B cell (primary cell): ENCODE results near the gene TMEM132A. TPM values are rescaled to one million over a fixed set of nuclear protein-coding genes. Genes with fewer than 3 reads are reported as not detected.
"Not testable (repeated sequence)": the region's sequence is repeated elsewhere in the genome, so short reads cannot be mapped to it uniquely, and the experiment has no call there.

ENCODE experiments used
- ATAC-seq: fragments of 200-7000 bp; cut with Tn5 transposase; one replicate; pipeline ENCODE4 v1.10.0; 2021; ENCODE audit warnings: low read depth, mild to moderate bottlenecking, moderate number of reproducible peaks, moderate library complexity
- CTCF ChIA-PET: fragments of 350-600 bp; sonication (Branson Sonifier 250); formaldehyde crosslinking; loops from one replicate; lab custom pipeline; 2021; ENCODE audit warnings: antibody characterized with exemption, inconsistent platforms; lab: Charles Lee
- POLR2A ChIA-PET: fragments of 350-600 bp; sonication (Branson Sonifier 250); formaldehyde crosslinking; loops from one replicate; lab custom pipeline; 2021; ENCODE audit warnings: antibody characterized with exemption; lab: Charles Lee
- DNase-seq: peaks from one replicate; pipeline ENCODE4 v3.0.0; 2013
- H2AFZ ChIP-seq: 2 replicates; pipeline ENCODE4 v1.6.1; 2012; ENCODE audit warnings: mild to moderate bottlenecking, low read depth, low read length; ENCODE audit not compliant: insufficient read depth, poor library complexity, severe bottlenecking
- H3K27ac ChIP-seq, 2 donors: 1 replicate in 1 of 2; 2 replicates in 1 of 2; pipeline ENCODE4 v1.5.1; 2012 to 2013; ENCODE audit warnings: low read length in 2 of 2, mild to moderate bottlenecking in 2 of 2, moderate library complexity in 1 of 2
- H3K27me3 ChIP-seq, 4 experiments: fragments of 200-600 bp in 1 of 4; sonication (generic) in 1 of 4; replicated peaks in 1 of 4; 1 replicate in 2 of 4; 2 replicates in 2 of 4; pipeline versions ENCODE4 v1.6.1 to v1.7.0; 2013 to 2016; ENCODE audit warnings: low read length in 3 of 4, mild to moderate bottlenecking in 2 of 4, mixed read lengths in 1 of 4, moderate library complexity in 1 of 4; ENCODE audit not compliant: insufficient read depth in 4 of 4, control insufficient read depth in 3 of 4; ENCODE audit errors: control extremely low read depth in 1 of 4
- H3K36me3 ChIP-seq, 2 experiments: replicated peaks in 1 of 2; 1 replicate in 1 of 2; 2 replicates in 1 of 2; pipeline versions ENCODE4 v1.6.1 to v1.7.1; 2013; ENCODE audit warnings: low read length in 1 of 2; ENCODE audit not compliant: insufficient read depth in 2 of 2, control insufficient read depth in 1 of 2; ENCODE audit errors: control extremely low read depth in 1 of 2, extremely low read depth in 1 of 2
- H3K4me1 ChIP-seq, 2 donors: fragments of 200-600 bp in 1 of 2; sonication (generic) in 1 of 2; 1 replicate in 1 of 2; 2 replicates in 1 of 2; pipeline versions ENCODE4 v1.5.1 to v1.6.1; 2013 to 2017; ENCODE audit warnings: low read length in 2 of 2; ENCODE audit not compliant: control insufficient read depth in 2 of 2, insufficient read depth in 2 of 2
- H3K4me2 ChIP-seq: replicated peaks from 2 replicates; pipeline ENCODE3; 2012; ENCODE audit warnings: mild to moderate bottlenecking, low read depth, low read length; ENCODE audit not compliant: poor library complexity, severe bottlenecking
- H3K4me3 ChIP-seq, 5 experiments: fragments of 200-600 bp in 1 of 5; sonication (generic) in 1 of 5; 1 replicate in 3 of 5; 2 replicates in 2 of 5; pipeline versions ENCODE4 v1.5.1 to v1.7.0; 2011 to 2016; ENCODE audit warnings: low read length in 4 of 5, mild to moderate bottlenecking in 4 of 5, low read depth in 2 of 5, control low read depth in 1 of 5, moderate library complexity in 1 of 5; ENCODE audit not compliant: insufficient read depth in 1 of 5; ENCODE audit errors: control extremely low read depth in 1 of 5, extremely low read depth in 1 of 5
- H3K79me2 ChIP-seq: fragments of 200-600 bp; sonication (generic); one replicate; pipeline ENCODE4 v1.6.0; 2016; ENCODE audit warnings: low read length; ENCODE audit not compliant: control insufficient read depth, insufficient read depth
- H3K9ac ChIP-seq: fragments of 200-600 bp; sonication (generic); 2 replicates; pipeline ENCODE4 v1.6.1; 2017; ENCODE audit warnings: mild to moderate bottlenecking, low read length, moderate library complexity
- H3K9me3 ChIP-seq, 3 donors: one replicate each; pipeline versions ENCODE4 v1.6.1 to v1.7.1; 2013; ENCODE audit warnings: low read length in 2 of 3; ENCODE audit not compliant: control insufficient read depth in 2 of 3, insufficient read depth in 1 of 3; ENCODE audit errors: control extremely low read depth in 1 of 3
- H4K20me1 ChIP-seq: 2 replicates; pipeline ENCODE4 v1.6.0; 2012; ENCODE audit warnings: mild to moderate bottlenecking, low read length; ENCODE audit not compliant: insufficient read depth, control insufficient read depth, poor library complexity, severe bottlenecking
- H3K27ac Mint-ChIP-seq: one replicate; pipeline ENCODE4 v1.8.0; 2021; ENCODE audit warnings: mixed read lengths
- H3K27me3 Mint-ChIP-seq: one replicate; pipeline ENCODE4 v1.8.0; 2021; ENCODE audit warnings: mixed read lengths
- H3K4me1 Mint-ChIP-seq: one replicate; pipeline ENCODE4 v1.8.0; 2021; ENCODE audit warnings: mixed read lengths
- H3K4me3 Mint-ChIP-seq: one replicate; pipeline ENCODE4 v1.8.0; 2021; ENCODE audit warnings: mixed read lengths
- H3K9me3 Mint-ChIP-seq: one replicate; pipeline ENCODE4 v1.8.0; 2022; ENCODE audit warnings: mixed read lengths; ENCODE audit not compliant: insufficient read depth
- CTCF ChIP-seq: fragments of 200-600 bp; IDR thresholded peaks from one replicate; pipeline ENCODE4 v1.8.0; 2022; ENCODE audit warnings: antibody characterized with exemption, mild to moderate bottlenecking
- EZH2 ChIP-seq: IDR thresholded peaks from 2 replicates; pipeline ENCODE4 v1.6.1; 2012; ENCODE audit warnings: borderline replicate concordance, low read depth, mild to moderate bottlenecking, moderate library complexity, low read length; ENCODE audit not compliant: insufficient read depth, poor library complexity, severe bottlenecking
- WGBS: methylation state at CpG from one replicate; pipeline ENCODE4 v1.1.5; 2013; ENCODE audit warnings: missing lambda C conversion rate; ENCODE audit not compliant: insufficient coverage; 5-methylcytosine and 5-hydroxymethylcytosine counted together
- intact Hi-C: fragments of 100-400 bp; cut with micrococcal nuclease; formaldehyde crosslinking; loops from one replicate; pipeline ENCODE4 v1.10.0; 2022
- polyA plus RNA-seq: library from polyadenylated mRNA; depleted of rRNA; stranded (reverse); fragments of >200 nt; gene quantifications from 2 replicates; pipeline ENCODE4 v1.2.3, GENCODE V29; 2012
- total RNA-seq, 2 donors: library from RNA; stranded (reverse); fragments of 120-200 nt in 1 of 2; gene quantifications; 1 replicate in 1 of 2; 2 replicates in 1 of 2; pipeline versions ENCODE4 v1.2.3 to v1.2.4, GENCODE V29; 2013 to 2022

Gene TMEM132A
- total and polyA plus RNA-seq, 2 donors (not counting 1 experiment from before 2014, with no cell fraction given) = 1.2 to 11.3 TPM

DNA sequence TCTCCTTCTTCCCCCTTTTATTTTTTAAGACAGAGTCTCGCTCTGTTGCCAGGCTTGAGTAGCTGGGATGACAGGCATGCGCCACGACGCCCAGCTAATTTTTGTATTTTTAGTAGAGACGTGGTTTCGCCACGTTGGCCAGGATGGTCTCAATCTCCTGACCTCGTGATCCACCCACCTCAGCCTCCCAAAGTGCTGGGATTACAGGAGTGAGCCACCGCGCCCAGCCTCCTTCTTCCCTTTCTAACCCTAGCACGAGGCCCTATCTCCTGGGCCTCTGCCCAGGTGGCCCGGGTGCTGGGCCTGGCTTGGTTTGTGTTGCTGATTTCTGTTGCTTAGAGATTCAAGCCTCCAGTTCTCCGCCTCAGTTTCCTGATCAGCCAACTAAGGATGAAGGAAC is 50.1 kb downstream of the TMEM132A start:
- intact Hi-C loops, H3K9me3 Mint-ChIP-seq, DNase-seq, H4K20me1 ChIP-seq, H3K4me3 ChIP-seq, H3K27ac ChIP-seq, H3K27me3 ChIP-seq, H3K9me3 ChIP-seq, H3K9ac ChIP-seq, H2AFZ ChIP-seq, H3K27ac Mint-ChIP-seq, H3K4me3 Mint-ChIP-seq, H3K27me3 Mint-ChIP-seq, H3K36me3 ChIP-seq, H3K4me2 ChIP-seq, ATAC-seq: not testable (repeated sequence)
- POLR2A ChIA-PET = interaction anchor here (0.6 to 0.9 kb wide), 2 partner anchors 11 to 97 kb away, joined by 3 to 9 read pairs; no protein-coding TSS in a partner anchor
- peaks cover 40 to 44% of the 10 kb centered on the region in 2 donors for H3K4me1 ChIP-seq
- WGBS = 66% methylated on average over 4 of the region's 13 CpGs
- H3K4me1 Mint-ChIP-seq = peaks cover 50% of the 10 kb centered on the region
- peaks cover 24% of the 10 kb centered on the region for H3K79me2 ChIP-seq
- CTCF ChIA-PET = interaction anchor here (0.8 kb wide), 1 partner anchor 213 kb away, joined by 5 read pairs; no protein-coding TSS in a partner anchor

DNA sequence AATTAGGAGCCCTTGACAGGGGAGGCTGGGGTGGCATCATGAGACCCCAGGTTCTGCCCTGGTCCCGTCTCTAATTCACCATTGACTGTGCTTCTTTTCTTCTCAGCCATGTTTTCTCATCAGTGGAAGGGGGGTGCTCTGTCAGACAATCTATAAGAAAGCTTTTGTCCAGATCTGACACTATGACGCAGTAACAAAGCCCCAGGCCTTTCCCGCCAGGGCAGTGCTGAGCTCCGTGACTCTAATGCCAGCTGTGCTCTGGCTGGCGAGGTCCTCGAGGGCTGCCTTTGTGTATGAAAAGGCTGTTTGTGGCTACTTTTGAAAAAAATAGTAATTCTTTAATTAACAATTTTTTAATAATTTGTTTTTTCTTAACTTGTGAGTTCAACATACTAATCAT is 50.5 kb downstream of the TMEM132A start:
- Histone ChIP-seq H3K4me1 (peaks cover 40 to 44% of the 10 kb centered on the region in 2 donors), H3K9ac (no peak overlapping the region), H3K27me3 (no peaks in the 10 kb centered on the region), H3K36me3 (no peaks in the 10 kb centered on the region), H3K4me2 (no peak overlapping the region), H3K4me3 (no peak overlapping the region), H4K20me1 (no peaks in the 10 kb centered on the region), H3K27ac (no peak overlapping the region), H3K79me2 (peaks cover 24% of the 10 kb centered on the region), H3K9me3 (no peaks in the 10 kb centered on the region), H2AFZ (no peak overlapping the region)
- no peaks in the 10 kb centered on the region for H3K27me3 Mint-ChIP-seq
- DNase-seq (no peak), ATAC-seq (no peak)
- intact Hi-C loops = no loop called here
- TF ChIP-seq EZH2 = no peak
- TF ChIP-seq CTCF = no peak
- 83% methylated on average over 2 of the region's 6 CpGs for WGBS
- no peak overlapping the region for H3K27ac Mint-ChIP-seq
- POLR2A ChIA-PET = interaction anchor here (0.9 kb wide), 1 partner anchor 96 kb away, joined by 3 read pairs; no protein-coding TSS in a partner anchor
- no peaks in the 10 kb centered on the region for H3K9me3 Mint-ChIP-seq
- H3K4me3 Mint-ChIP-seq = no peak overlapping the region
- CTCF ChIA-PET = no interaction called here
- peaks cover 50% of the 10 kb centered on the region for H3K4me1 Mint-ChIP-seq
